Endothelial cell (in vitro differentiated cells): ENCODE data around the gene TUBB3. TPM values are rescaled to one million over a fixed set of nuclear protein-coding genes. Genes with fewer than 3 reads are reported as not detected.
A peak's percentile ranks its signal among the peaks of the same experiment; 100 is the strongest.

Experiments used
- DNase-seq: peaks from one replicate; pipeline ENCODE4 v3.0.0; 2021; ENCODE audit warnings: low spot score
- H3K27ac Mint-ChIP-seq: one replicate; pipeline ENCODE4 v1.8.0; 2021; ENCODE audit warnings: mixed read lengths, inconsistent platforms; ENCODE audit not compliant: unreplicated experiment
- H3K27me3 Mint-ChIP-seq: one replicate; pipeline ENCODE4 v1.8.0; 2021; ENCODE audit warnings: mild to moderate bottlenecking, moderate library complexity, mixed read lengths, inconsistent platforms; ENCODE audit not compliant: unreplicated experiment
- H3K36me3 Mint-ChIP-seq: one replicate; pipeline ENCODE4 v1.8.0; 2021; ENCODE audit warnings: mild to moderate bottlenecking, low read depth, mixed read lengths, inconsistent platforms; ENCODE audit not compliant: unreplicated experiment
- H3K4me1 Mint-ChIP-seq: one replicate; pipeline ENCODE4 v1.8.0; 2021; ENCODE audit warnings: mild to moderate bottlenecking, mixed read lengths, inconsistent platforms; ENCODE audit not compliant: unreplicated experiment
- H3K4me3 Mint-ChIP-seq: one replicate; pipeline ENCODE4 v1.8.0; 2021; ENCODE audit warnings: mild to moderate bottlenecking, mixed read lengths, inconsistent platforms; ENCODE audit not compliant: unreplicated experiment
- H3K9me3 Mint-ChIP-seq: one replicate; pipeline ENCODE4 v1.8.0; 2021; ENCODE audit warnings: mixed read lengths, inconsistent platforms; ENCODE audit not compliant: unreplicated experiment
- CTCF ChIP-seq: fragments of 200-600 bp; sonication (generic); IDR thresholded peaks from one replicate; pipeline ENCODE4 v1.5.0; 2021; ENCODE audit warnings: antibody characterized with exemption; ENCODE audit not compliant: unreplicated experiment
- total RNA-seq: library from RNA; stranded (reverse); fragmentation: NEBNext Ultra II Directional; extraction: Animal tissue kit (Norgen Biotek cat#: 25700); gene quantifications from one replicate; pipeline ENCODE4 v1.2.1, GENCODE V29; 2021; ENCODE audit not compliant: unreplicated experiment

The TUBB3 gene
- total RNA-seq, 1 donor from 2014 or later, result 95.7 TPM

GRCh38 chr16:89903908-89904515, 19.1 kb upstream of the TUBB3 start:
- peaks cover 2% of the 10 kb centered on the region for H3K27me3 Mint-ChIP-seq
- no peaks in the 10 kb centered on the region for H3K4me1 Mint-ChIP-seq
- H3K36me3 Mint-ChIP-seq, result peaks cover 41% of the 10 kb centered on the region
- no peak for TF ChIP-seq CTCF
- no peak for DNase-seq
- no peaks in the 10 kb centered on the region for H3K9me3 Mint-ChIP-seq
- H3K27ac Mint-ChIP-seq, result no peak overlapping the region
- peak overlapping the region; percentile 51 for H3K4me3 Mint-ChIP-seq

- TF ChIP-seq CTCF, result no peak
- Mint-ChIP-seq H3K27me3 (peaks cover 6% of the 10 kb centered on the region), H3K4me1 (no peaks in the 10 kb centered on the region), H3K36me3 (peaks cover 34% of the 10 kb centered on the region), H3K9me3 (no peaks in the 10 kb centered on the region), H3K27ac (no peak overlapping the region), H3K4me3 (peak overlapping the region; percentile 51)
- no peak for DNase-seq
Observed at GRCh38 chr16:89904606-89905510, 18.3 kb upstream of the TUBB3 start.

- Mint-ChIP-seq H3K4me3 (peak overlapping the region; percentile 71), H3K36me3 (peaks cover 26% of the 10 kb centered on the region)
Observed at GRCh38 chr16:89905511-89906139, 17.5 kb upstream of the TUBB3 start.

GRCh38 chr16:89906140-89907025, 16.8 kb upstream of the TUBB3 start:
- peak overlapping the region; percentile 56 for H3K4me3 Mint-ChIP-seq
- peaks cover 26% of the 10 kb centered on the region for H3K36me3 Mint-ChIP-seq
- H3K27ac Mint-ChIP-seq, result no peak overlapping the region
- TF ChIP-seq CTCF, result no peak
- no peak for DNase-seq
- peaks cover 6% of the 10 kb centered on the region for H3K27me3 Mint-ChIP-seq
- no peaks in the 10 kb centered on the region for H3K9me3 Mint-ChIP-seq
- H3K4me1 Mint-ChIP-seq, result no peaks in the 10 kb centered on the region

More at GRCh38 chr16:89905511-89906139, 17.5 kb upstream of the TUBB3 start:
- no peaks in the 10 kb centered on the region for H3K4me1 Mint-ChIP-seq
- peaks cover 6% of the 10 kb centered on the region for H3K27me3 Mint-ChIP-seq
- no peak for TF ChIP-seq CTCF
- H3K9me3 Mint-ChIP-seq, result no peaks in the 10 kb centered on the region
- H3K27ac Mint-ChIP-seq, result no peak overlapping the region
- no peak for DNase-seq
